Activated CD4-positive, alpha-beta T cell treated with anti-CD3 and anti-CD28 coated beads, Interleukin-2, amount 50 U/mL, for 4 hours (primary cell): ENCODE results near the gene COPZ2.
A peak's percentile ranks its signal among the peaks of the same experiment; 100 is the strongest.
"Not testable (repeated sequence)": the region's sequence is repeated elsewhere in the genome, so short reads cannot be mapped to it uniquely, and the experiment has no call there.

Experiments used
- DNase-seq, 2 experiments: peaks; one replicate each; pipeline ENCODE4 v3.0.0-alpha.2; 2020

COPZ2 gene

DNA sequence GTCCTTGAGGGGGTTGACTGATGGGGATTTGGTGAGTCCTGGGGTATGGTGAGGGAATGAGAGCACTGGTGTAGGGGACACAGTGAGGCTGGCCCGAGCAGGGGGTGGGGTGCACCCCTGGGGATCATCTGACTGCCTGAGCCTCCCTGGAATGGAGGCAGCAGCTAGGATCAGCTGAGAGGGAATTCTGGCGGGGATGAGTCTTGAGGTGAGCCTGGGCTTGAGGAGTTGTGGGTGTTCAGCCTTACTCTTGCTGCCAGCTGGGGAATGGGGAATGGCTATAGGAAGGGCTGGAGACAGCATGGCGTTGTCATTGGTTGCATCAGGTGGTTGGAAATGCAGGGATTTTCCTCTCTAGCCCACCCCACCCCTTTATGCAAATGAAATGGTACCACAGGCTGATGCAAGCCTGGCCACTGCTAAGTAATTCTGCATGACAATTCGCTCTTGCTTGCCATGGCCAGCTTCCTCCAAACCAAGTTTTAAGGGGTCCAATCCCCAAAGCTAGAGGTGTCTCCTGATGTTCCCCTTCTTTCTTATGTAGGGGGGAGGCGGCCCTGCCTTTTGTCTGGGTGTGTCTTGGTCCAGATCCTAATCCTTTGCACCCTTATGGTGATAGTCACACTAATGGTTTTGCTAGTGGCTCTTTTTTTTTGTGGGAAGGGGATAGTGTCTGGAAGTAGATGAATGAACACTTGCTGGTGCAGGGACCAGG is 18.1 kb upstream of the COPZ2 start:
- DNase-seq = no peak

GRCh38 chr17:48054238-48055185 is 16.9 kb upstream of the COPZ2 start:
- no peak for DNase-seq

GRCh38 chr17:48053758-48054237 is 16.2 kb upstream of the COPZ2 start:
- no peak for DNase-seq

- DNase-seq = no peak
Measured at GRCh38 chr17:48052956-48053757, 15.6 kb upstream of the COPZ2 start.

DNA sequence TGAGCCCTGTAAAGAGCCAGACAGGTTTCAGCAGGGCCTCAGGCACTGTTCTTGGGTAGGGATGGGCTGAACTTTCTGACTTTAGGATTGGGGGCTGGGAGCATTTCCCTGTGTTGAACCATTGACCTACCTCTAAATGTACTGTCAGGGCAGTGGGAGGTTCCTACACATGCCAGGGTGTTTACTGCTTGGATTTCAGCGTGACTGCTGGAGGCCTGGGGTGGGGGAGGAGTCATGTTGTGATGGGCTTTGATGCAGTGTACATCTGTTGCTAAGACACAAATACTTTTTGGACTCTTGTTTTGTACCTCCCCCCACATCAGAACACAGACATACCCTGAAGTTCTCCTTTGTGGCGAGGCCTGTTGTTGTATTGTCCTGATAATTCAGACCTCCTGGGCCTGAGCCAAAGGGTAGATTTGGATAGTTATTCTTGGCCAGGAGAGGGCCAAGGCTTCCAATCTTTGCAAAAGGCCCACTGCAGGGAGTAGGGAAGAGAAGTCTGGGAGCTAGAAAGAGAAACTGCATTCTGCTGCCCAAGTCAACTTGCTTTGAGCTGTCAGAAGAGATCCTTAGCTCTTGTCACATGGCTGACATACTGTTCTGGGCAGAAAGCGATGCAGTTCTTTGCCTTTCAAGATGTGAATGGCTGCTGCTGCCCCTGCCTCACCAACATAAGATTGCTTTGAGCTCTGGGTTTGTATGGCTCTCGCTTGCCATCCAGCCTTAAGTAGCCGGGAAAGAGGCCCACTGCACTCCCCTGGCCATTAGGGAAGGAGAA is 14.3 kb upstream of the COPZ2 start:
- no peak for DNase-seq

DNA sequence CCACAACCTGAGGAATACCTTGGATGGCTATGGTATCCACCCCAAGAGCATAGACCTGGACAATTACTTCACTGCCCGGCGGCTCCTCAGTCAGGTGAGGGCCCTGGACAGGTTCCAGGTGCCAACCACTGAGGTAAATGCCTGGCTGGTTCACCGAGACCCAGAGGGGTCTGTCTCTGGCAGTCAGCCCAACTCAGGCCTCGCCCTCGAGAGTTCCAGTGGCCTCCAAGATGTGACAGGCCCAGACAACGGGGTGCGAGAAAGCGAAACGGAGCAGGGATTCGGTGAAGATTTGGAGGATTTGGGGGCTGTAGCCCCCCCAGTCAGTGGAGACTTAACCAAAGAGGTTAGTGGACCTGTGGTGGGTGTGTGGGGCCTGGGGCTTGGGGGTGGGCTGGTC is 13.7 kb upstream of the COPZ2 start:
- no peak for DNase-seq

GRCh38 chr17:48048384-48049126 is 11.0 kb upstream of the COPZ2 start:
- no peak for DNase-seq

DNA sequence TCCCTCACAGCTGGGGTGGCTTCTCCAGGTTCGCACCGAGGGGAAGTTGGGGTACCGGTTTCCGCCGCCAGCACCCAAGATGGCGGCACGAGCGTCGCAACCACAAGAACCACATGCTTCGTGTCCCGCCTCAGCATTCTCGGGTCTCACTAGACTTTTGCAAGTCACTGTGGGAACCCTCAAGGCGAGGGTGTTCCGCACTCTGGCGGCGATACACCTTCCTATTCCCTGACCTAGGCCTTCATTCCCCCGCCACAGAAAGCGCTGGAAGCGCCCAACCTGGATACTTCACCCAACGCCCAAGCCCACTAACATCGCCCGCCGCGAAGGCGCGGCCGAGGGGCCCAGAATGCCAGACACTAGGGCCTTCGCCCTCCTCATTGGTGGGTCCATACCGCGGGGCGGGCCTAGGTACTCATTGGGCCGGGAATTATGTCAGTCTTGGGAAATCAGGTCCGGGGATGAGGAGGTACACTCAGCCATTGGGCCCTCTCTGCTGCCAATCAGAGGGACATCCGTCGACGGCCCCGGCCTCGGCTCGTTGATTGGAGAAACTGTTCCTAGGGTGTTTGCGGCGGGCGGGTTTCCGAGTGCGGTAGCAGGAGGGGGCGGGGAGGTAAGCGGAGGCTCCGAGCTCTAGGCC is 10.3 kb upstream of the COPZ2 start, which contains the start of gene NFE2L1:
Gene NFE2L1, plus strand, starts transcription at position 619 of the 643 bp plus-strand sequence. CDS start 2,760 bp downstream, outside the sequence.
- DNase-seq = peak; percentile 97

GRCh38 chr17:48047113-48047740 is 9.6 kb upstream of the COPZ2 start:
- DNase-seq = no peak

DNA sequence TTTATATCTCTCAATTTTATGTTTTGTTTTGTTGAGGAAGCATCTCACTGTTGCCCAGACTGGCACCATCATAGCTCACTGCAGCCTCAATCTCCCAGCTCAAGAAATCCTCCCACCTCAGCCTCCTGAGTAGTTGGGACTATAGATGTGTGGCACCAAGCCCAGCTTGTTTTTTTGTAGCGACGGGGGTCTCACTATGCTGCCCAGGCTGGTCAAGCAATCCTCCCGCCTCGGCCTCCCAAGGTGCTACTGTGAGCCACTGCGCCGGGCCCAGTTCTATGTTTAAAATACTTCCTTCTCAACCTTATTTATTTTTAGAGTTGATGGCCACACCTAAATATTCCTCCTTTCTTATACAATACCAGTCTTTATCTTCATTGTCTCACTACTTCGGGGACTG is 8.7 kb upstream of the COPZ2 start:
- DNase-seq = no peak

- no peak for DNase-seq
Measured at GRCh38 chr17:48045316-48046001, 7.9 kb upstream of the COPZ2 start.

GRCh38 chr17:48044851-48045250 is 7.3 kb upstream of the COPZ2 start:
- no peak for DNase-seq

DNA sequence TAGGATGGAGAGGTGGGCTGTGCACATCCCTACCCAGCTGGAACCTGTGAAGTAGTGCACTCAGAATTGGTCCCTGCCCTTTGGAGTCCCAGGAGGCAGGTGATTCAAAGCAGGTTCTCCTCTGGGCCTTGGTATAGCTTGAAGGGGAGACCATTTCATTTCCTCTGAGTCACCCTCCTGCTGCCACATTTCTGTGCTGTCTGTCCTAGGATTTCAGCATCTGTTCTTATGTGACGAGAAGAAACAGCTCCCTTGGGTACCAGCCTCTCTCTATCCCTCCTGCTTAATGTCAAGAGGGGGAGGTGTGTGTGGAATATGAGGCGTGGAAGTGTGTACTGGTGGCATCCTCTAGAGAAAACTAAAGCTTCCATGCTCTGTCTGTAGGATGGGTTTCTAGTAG is 5.6 kb upstream of the COPZ2 start:
- no peak for DNase-seq

GRCh38 chr17:48038687-48039086 is 1.1 kb upstream of the COPZ2 start:
- no peak for DNase-seq

DNA sequence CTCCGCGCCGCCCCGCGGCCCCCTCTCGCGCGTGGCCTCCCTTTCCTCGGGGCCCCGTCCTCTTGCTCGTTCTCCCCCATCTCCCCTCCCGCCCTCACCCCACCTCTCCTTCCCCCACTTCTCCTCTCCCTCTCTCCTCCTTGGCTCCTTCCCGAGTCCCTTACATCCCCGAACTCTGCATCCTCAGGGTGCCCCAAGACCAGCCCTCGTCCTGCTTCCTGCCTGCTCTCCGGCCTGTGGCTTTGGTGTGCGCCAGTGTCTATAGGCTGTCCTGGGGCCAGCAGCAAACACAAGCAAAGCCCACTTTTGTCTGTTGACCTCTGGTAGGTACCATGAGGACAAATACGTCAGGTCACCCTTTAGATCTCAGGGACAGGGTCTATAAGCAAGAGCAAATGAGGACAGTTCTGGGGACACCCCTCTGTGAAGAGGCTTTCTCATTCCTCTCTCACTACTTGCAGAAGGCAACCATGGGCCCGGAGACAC is 284 bp upstream of the COPZ2 start:
- no peak for DNase-seq

DNA sequence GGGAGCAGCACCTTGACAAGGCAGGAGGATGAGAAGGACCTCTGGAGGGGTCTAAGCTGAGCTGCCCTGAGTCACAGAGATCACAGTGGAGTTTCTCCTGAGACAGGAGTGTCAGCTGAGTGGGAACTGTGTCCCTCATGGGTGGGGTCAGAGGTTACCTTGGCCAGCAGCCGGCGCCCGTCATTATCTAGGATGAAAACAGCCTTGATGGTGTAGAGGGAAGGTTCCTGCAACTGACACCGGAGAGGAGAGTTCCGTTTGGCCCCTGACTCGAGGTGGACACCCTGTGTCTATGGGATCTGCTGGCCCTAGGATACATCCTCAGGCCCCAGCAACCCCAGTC is 933 bp downstream of the COPZ2 start:
- no peak for DNase-seq

DNA sequence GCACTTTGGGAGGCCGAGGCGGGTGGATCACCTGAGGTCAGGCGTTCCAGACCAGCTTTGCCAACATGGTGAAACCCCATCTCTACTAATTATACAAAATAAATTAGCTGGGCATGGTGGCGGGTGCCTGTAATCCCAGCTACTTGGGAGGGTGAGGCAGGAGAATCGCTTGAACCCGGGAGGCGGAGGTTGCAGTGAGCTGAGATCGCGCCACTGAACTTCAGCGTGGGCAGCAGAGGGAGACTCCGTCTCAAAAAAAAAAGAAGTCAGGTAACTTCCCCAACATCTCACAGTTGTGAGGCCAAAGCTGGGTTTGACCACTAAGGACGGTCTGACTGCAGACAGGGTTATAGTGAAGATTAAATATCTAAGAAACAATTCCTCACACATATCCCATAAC is 2.9 kb downstream of the COPZ2 start:
- not testable (repeated sequence) for DNase-seq

- DNase-seq = no peak
Measured at GRCh38 chr17:48031966-48032365, 5.6 kb downstream of the COPZ2 start.

- DNase-seq = no peak
Measured at GRCh38 chr17:48030531-48030930, 7.1 kb downstream of the COPZ2 start.

DNA sequence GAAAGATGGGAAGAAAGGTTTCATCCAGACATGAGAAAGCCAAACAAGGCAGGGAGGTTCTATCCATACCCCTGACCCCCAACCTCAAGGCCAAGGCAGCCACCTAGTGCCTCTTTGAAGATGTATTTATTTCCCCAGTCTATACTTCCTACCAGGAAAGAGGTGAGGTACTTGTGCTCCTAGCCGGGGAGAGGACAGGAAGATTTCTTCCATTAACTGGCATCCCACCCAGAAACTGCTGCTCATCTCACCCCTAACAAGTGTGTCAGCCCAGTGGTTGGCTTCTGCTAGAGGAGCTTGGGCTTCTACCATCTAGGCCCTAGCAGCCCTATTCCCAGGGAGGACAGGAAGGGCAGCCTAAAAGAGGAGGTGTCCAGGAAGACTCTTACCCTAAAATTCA is 8.9 kb downstream of the COPZ2 start:
- no peak for DNase-seq
